Activated CD8-positive, alpha-beta memory T cell treated with anti-CD3 and anti-CD28 coated beads for 24 hours (primary cell): Measurements from ENCODE around the gene MAPRE2.

Experiments
- DNase-seq: peaks from one replicate; pipeline ENCODE4 v3.0.0-alpha.2; 2020

MAPRE2 gene

DNA sequence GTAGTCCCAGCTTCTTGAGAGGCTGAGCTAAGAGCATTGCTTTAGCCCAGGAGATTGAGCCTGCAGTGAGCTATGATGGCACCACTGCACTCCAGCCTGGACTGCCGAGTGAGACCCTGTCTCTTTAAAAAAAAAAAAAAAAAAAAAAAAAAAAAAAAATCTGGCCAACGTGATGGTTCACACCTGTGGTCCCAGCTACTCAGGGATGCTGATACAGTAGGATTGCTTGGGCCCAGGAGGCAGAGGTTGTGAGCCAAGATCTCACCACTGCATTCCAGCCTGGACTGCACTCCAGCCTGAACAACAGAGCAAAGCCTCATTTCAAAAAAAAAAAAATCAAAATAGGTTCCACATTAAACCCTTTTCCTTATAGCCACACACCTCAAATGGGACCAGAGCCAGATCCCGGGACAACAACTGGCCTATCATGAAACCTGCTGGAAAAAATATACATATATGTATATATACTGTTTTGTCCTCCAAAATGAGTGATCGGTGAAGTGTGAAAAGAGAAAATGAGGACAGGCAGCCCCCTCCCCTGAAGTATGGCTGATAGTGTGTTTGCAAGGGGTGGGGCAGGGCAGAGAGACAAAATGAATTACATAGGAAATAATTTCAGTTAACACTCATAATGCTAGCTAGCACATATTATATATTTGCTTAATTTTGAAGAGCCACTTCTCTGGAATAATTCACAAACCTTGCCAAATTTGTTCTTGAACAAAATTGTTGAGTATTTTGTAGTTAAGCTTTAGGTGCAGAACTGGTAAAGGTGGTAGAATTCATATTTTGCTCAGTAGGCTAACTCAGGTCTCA is 22.9 kb downstream of the MAPRE2 start:
- no peak for DNase-seq

DNA sequence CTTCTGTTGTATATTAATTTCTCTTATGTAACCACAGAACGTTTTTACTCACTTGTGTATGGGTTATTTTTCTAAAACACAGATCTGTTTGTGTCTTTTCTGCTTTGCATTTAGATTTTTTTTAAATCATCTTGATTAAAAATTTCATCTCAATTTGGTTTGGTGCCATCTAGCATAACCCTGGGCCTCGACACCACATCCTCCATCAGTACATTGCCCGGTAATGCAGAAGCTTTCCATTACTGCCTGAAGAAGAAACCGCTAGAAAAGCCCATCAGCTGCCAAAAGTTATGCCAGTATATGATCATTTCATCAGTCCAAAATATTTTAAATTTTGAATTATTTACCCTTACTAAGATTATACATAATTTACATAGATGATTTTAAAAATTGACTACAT is 26.2 kb downstream of the MAPRE2 start:
- DNase-seq, result no peak

DNA sequence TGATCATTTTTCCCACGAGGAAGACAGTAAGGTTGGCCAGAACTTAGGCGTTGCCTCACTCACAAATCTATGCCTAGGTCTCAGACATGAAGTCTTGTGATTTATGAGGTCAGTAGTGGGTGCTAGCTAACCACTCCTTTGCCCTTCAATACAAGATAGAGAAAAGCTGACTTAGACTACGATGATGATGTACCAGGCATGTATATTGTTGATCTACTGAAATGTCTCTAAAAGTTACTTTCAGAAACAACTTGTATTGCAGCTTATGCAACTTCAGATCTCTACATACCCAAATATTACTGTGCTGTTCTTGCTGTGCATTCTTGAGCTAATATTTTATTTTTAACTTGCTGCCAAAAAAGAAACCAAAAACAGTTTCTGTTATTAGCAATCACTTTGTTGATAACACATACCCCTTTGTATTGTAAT is 30.6 kb downstream of the MAPRE2 start:
- DNase-seq, result no peak

DNA sequence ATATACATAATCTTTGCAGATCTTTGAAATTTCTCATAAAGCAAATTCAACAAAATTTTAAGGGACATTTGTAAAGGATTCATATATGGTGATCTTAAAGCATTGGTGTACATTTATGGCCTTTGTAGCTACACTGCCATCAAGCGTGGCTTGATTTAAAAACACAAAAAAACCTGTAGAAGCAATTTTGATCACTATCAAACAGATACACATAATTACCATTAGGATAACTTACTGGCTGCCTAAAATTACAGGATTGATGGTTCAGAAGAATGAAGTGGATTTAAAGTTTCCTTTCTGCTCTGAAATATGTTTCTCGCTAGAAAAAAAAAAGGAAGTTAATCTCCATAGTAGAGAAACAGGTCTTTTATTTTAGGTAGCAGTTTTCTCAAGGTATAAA is 31.4 kb downstream of the MAPRE2 start:
- DNase-seq, result no peak

DNA sequence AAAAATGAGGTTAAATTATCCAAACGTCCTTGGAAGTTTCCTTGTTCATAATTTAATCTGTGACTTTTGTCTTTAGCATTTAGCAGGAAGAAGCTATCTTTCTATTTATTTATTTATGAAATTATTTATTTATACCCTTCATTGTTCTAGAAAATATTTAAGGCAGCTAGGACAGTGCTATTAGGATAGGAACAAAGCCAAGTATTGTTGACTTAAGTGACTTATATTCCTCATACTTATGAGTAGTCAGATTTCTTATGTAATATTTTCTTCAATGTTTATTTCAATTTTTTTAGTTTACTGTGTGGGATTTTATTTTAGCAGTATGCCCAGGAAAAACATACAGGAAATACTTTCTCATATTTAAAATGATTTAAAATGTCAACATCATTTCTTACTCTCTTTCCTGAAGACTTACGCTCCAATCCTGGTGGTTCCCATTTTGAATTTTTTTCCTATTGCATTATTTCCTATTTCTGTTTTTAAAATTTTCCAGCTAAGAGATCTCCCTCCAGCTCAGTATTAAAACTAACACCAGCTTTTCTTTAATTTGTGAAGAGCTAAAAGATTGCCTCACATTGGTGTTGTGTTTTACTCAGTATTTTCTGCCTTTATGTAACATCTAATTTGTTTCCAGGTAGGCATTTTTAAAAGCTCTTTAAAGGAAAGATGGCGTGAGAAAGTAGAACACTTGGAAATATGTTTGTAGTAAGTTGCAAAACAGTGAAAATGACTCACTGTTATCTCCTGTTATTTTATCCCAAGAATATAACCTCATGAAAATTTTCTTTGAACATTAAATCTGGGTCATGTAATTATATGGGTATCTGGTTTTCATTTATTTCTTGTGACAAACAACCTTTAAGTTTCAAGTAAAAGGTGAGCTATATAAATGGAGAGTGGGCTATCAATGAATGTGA is 32.2 kb downstream of the MAPRE2 start:
- no peak for DNase-seq

DNA sequence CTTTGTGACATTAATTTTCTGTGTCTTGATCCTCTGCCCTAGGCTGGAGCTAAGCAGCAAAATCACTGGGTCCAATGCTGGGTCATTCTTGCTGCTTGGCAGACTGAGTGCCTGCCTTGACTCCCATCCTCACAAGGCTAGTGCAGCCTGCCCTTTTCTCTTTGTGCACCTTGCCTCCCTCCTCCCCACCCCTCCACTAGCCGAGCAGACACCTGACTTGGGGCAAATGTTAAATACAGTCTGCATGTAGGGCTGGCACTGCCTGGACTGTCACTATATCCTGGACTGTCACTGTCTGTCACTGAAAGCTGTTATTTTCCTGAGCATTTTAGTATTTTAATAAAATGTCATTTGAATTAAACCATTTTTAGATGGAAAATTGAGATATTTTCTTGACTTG is 33.4 kb downstream of the MAPRE2 start:
- no peak for DNase-seq

DNA sequence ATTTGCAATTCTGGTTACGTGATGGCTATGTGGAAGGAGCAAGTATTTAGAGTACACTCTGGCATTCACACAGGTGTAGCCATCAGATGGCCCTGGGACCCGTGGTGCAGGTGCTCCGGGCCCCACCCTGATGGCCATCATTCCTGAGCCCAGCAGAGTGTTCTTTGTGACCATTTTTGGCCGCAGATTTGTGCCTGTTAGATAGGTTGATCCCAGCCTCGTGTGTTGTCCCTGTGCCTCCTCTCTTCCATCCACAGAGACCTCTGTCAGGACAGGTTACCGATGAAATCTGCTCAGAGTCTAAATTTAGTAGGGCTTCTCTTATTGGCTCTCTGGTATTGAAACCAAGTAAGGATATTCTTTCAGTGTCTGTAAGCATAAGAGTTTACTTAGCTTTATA is 33.9 kb downstream of the MAPRE2 start:
- DNase-seq, result no peak

DNA sequence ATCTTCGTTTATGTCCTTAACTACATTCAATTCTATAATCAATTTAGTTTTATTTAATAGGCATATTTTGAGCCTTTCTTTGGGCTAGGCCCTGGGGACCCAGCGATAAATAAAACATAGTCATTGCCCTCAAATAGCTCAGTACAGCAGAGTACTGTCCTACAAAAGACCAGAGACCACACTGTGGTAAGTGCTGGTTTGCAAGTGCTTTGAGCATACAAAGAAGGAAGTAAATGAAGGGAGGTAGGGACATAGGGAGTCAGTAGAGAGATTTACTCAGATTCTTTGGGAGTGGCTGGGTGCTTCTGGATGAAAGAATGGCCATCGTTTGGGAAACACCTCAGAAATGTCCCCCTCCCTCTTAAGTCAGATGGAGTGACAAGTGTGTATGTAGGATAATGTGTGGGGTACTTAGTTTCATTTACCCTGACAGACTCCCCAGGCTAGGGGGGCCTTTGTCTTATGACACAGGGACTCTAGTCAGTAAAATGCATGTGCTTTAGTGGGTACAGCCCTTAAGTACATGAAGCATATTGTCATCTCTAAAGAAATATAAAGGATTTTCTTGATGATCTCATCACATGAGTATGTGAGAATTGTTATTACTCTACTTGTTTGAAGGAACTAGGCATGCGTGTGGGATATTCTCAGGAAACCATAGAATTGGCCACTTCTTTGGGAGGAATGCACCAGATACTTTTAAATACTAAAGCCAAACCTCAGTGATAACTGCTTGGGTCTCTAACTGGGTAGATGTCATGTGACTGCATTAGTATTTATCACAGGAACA is 35.1 kb downstream of the MAPRE2 start:
- DNase-seq, result no peak

DNA sequence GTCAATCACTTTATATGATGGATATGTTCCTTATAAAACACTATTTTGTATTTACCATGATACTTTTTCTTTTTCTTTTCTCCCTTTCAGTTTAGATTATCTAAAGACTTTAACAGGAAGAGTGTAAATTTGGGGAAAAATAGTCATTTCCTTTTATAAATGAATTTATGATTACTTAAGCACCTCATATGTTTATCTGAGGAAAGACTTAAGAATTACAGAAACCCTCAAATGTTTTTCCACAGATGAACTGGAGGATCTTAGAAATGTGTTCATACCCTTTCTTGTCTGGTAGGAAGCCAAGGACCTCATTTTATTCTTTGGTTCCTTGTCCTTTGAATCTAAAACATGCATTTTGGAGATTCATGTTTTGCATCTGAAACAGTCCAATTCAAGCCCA is 36.7 kb downstream of the MAPRE2 start:
- no peak for DNase-seq

DNA sequence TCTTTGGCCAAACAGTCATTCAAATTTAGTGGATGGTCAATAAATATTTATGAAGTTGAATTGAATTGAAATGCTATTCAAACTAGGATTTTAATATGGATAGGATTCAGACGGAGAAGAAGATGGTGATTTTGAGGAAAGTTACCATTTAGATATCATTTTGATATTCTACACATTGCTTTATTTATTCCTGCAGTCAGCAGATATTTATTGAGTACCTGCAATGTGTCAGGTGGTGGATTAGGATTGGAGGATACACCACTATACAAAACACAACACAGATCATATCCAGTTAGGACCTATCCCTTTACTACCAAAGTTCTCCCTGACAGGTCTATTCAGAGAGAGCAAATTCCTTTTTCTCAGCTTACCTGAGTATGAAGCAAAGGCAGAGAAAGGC is 38.8 kb downstream of the MAPRE2 start:
- no peak for DNase-seq

DNA sequence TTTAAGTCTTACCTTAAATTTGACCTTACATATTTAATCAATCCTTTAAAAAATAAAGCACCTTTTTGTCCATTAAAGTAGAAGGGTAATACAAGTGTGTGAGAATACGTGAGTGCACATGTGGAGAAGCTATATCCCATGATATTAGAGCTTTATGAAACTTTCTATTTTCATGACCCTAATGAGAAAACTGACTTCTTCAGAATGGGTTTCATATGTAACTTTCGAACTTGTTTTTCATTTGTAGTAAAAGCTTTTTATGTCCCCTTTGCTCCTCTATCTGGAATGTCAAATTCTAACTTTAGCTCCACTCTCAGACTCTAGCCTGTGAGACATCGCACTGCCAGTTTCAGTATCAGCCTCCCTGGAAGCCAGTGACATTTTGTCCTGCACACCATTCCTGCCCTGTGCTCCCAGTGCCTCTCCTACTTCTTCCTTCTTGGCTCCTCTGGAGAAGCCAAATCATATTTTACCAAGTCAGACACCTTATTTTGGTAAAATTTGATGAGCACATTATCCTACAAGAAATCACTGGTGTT is 42.0 kb downstream of the MAPRE2 start:
- DNase-seq, result no peak

DNA sequence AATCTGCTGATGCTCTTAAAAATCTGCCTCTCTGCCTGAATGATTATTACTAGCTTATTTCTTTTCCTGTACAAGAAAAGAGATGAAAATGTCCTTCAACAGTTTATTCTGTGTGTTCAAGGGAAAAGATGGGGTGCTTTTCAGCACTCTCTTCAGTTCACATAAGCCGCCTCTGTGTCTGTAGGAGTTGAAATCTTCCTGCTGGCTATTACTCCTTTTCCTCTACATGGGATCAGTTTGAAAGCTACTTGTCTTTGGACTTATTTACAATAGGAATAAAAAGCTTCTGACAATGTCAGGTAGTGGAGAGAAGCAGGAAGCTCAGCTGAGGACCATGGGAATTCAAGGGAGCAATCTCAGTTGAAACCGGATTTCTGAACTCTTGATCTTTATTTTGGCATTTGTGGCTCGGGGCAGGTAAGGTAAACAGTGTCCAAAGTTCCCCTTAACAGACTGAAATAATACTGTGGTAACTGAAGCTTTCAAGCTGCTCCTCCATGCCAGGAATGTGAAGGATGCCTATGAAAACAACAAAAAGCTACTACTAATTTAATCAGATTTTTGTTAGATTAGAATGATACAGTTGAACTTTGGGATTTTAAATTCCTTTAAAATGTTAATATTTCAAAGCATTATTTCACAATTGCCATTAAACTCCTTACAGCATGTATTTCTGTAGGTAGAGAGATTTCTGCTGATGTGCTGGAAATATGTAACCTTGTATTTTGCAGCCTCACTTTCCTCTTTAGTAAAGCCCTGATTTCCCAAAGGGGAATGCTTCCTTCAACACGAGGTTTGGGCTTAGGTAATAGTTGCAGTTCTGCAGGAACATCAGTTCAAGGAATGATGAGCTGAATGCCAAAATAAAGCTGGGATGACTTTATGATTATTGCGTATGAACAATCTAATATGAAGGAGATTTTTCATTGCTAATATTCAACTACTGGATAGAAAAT is 43.6 kb downstream of the MAPRE2 start:
- no peak for DNase-seq

DNA sequence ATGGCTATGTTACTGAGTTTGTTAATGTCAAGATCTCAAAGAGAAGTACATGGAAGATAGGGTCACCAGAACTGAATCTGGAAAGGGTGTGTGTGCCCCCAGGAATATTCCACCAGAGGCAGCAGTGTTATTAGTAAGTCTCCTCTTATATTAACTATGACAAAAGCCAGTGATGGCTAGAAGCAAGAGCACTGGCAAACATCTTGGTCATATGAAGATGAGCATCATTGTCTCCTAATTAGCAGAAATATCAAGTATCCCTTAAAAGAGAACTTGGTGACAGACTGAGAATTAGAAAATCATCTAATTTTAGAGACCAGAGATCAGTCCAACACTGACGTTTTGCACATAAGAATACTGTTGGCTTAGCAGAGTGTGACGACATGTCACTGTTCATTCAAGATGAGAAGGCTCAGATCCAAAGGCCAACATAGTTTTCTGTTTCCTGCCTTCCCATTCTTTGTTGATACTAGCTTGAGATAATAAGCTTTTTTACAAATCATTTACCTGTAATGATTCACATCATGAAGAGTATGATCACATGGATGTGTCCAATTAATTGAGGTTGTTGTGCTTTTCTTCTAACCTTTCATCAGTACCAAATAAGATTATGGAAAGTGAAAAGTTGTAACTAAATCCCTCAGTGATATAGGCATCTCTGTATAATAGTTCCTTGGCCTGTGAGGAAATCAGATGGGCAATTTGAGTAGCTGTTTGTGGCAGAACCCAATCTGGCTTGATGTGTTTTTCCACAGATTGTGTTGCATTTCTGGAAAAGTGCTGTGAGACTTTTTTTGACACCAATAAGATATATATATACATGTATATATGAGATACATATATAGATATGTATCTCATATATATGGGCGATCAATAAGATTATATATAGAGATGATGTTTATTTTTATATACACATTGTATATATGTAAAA is 44.5 kb downstream of the MAPRE2 start:
- DNase-seq, result no peak

DNA sequence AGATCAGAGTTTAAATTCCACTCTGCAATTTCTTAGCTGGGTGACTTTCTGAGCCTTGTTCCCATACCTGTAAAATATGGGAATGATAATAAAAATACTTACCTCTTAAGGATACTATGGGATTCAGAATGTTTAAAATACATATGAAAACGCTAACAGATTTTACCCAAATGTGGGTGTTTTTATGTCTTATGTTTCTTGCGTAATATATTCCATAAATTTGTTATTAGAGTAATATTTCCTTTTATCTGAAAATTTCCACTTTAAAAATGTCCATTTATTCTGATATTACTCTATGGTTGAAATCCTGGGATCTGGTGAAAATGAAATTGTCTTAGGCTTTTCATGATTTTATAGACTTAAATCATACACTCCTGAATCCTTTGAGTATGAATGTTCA is 45.5 kb downstream of the MAPRE2 start:
- DNase-seq, result no peak

DNA sequence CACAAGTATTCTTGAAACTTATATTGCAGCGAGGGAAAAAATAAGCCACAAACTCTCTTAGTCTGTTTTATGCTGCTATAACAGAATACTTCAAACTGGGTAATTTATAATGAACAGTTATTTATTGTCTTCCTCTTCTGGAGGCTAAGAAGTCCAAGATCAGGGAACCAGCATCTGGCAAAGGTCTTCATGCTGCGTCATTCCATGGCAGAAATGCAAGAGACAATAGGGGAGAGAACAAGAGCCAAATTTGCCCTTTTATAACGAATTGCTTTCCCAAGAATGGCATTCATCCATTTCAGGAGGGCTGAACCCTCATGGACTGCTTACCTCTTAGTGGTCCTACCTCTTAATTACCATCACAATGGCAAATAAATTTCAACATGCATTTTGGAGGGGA is 46.5 kb downstream of the MAPRE2 start:
- no peak for DNase-seq

DNA sequence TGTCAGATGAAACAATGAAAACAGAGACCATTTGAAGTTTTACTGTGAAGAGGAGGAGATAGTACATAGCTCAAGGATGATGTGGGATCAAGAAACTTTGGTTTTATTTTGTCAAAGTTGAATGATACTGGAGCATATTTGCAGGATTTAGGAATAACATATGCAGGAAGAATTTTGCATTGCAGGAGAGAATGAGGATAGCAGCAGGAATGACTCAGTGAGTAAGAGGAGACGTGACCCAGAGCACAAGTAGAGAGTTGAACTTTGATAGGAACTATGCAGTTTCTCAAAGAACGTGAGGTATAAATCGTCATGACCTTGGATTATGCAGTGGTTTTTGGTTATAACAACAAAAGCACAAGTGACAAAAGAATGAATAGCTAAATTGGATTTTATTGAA is 47.7 kb downstream of the MAPRE2 start:
- no peak for DNase-seq

DNA sequence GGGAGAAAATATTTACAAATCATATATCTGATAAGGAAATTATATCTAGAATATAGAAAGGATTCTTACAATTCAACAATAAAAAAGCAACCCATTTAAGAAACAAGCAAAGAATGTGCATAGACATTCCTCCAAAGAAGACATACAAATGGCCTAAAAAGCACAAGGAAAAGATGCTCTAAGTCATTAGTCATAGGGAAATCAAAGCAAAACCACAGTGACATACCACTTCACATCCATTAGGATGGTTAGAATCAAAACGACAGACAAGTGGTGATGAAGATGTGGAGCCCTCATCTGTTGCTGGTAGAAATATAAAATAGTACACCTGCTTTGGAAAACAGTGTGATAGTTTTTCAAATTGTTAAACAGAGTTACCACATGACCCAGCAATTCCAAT is 48.2 kb downstream of the MAPRE2 start:
- no peak for DNase-seq

DNA sequence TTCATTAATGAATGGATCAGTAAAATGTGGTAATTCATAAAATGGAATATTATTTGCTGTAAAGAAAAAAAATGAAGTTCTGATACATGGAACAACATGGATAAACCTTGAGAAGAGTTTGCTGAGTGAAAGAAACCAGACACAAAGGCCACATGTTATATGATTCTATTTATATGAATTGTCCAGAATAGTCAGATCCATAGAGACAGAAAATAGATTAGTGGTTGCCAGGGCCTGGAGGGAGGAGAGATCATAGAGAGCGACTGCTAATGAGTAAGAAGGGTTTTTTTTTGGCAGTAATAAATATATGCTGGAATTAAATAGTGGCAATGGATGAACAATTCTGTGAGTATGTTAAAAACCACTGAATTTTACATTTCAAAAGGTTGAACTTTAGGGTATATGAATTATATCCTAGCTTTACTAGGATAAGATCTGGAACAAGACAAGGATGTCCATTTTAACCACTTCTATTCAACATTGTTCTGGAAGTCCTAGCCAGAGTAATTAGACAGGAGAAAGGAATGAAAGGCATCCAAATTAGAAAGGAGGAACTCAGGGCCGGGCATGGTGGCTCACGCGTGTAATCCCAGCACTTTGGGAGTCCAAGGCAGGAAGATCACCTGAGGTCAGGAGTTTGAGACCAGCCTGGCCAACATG is 48.8 kb downstream of the MAPRE2 start:
- DNase-seq, result no peak

DNA sequence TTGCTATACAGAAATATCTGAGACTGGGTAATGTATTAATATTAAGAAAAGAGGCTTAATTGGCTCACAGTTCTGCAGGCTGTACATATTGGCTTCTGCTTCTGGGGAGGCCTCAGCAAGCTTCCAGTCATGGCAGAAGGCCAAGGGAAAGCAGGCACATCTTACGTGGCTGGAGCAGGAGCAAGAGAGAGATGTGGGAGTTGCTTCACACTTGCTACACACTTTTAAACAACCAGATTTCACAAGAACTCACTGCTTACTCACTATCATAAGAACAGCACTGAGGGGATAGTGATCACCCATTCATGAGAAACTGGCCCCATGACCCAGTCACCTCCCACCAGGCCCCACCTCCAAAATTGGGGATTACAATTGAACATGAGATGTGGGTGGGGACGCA is 50.6 kb downstream of the MAPRE2 start:
- no peak for DNase-seq
